ENCODE measurements around the gene CIZ1.
"Not testable (repeated sequence)": the region's sequence is repeated elsewhere in the genome, so short reads cannot be mapped to it uniquely, and the experiment has no call there.

The CIZ1 gene

DNA sequence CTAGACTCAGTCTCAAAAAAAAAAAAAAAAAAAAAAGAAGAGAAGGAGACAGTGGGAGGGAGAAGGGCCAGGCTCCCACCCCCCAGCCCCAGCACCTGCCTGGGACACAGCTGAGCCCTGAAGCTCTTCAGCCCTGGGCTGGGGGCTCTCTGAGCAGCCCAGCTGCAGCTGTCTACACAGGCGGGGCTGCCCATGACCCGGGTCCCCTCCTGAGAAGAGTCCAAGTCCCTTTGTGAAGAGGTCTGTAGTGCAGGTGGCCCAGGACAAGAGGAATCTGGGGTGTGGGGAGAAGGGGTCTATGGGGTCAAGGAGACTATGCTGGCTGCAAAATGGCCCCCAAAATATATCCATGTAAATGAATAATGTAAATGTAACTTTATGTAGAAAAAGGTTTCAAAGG lies 48.8 kb downstream of the CIZ1 start:
- no peak for DNase-seq

- no peak for DNase-seq
These were observed 49.3 kb downstream of the CIZ1 start for GRCh38 chr9:128142061-128142460.

GRCh38 chr9:128141604-128142003 lies 49.8 kb downstream of the CIZ1 start:
- DNase-seq = no peak

DNA sequence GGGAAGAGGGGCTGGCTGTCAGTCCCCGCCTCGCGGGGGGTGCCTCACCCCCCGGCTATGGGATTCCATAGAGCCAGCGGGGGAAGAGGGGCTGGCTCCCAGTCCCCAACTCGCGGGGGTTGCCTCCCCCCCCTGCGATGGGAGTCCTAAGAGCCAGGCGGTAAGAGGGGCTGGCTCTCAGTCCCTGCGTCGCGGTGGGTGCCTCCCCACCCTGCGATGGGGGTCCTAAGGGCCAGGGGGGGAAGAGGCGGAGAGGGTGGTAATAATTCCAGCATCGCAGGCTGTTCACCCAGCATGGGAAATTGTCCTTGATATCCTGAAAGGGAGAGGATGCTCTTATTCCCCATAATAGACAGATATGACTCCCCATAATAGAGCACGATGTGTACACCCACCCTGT lies 51.8 kb downstream of the CIZ1 start:
- no peak for DNase-seq

GRCh38 chr9:128138001-128138400 lies 53.4 kb downstream of the CIZ1 start:
- DNase-seq = no peak

DNA sequence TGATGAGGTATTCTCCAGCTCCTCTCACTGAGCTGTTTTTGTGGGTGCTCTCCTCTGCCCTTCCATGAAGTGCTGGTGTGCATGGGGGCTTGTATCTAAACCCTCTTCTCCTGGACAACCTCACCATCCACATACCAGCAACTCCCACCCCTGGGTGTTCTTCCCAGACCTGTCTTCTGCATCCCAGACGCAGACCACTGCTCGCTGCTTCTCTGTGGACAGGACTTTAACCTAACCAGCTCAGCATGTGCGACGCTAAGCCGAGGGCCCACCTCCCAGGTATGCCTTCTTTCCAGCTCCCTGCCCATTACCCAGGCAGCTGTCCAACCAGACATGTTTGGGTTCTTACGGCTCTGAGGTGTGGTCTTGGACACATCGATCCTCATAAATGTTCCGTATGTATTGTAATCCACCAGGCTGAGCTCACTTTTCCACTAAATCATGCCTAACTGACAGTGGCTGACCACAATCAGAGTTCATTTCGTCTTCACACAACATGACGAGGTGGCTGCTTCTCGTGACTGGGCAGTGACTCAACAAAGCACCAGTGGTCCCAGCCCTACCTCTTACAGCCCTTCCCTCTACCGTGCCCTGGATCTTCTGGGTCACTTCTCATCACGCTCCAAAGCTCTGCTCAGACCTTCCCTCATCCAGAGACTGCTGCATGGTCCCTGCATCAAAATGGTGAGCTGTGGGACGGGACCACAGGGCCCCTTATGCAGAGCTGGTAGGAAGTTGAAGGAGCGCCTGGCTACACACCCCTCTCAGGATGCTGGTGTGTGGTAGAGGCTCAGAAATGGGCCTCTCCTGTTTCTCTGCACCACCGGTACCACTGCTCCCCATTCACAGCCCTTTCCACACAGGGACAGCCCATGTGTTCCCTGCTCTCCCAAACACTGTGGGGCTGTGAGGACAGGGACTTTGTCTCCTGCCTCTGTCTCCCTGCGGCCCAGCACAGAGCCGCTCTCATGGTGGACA lies 54.3 kb downstream of the CIZ1 start:
- DNase-seq = no peak

- DNase-seq = not testable (repeated sequence)
These were observed 55.8 kb downstream of the CIZ1 start for GRCh38 chr9:128135561-128135960.

DNA sequence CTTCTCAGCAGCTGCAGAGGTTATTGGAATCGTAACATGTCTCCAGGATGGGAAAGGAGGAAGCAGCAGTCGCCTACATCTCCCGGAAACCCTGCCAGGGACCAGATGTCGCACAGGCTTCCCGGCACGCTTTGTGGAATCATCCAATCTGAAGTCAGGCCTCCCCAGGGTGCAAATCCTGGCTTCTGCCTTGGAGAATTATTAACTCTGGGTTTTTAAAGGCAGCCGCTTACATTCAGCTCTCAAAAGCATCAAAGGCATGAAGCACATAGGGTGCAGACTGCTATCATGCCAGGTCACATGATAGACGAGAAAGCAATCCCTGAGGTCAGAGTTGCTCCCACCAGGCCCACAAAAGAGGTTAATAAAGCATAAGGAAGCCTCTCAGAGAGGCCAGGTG lies 59.2 kb downstream of the CIZ1 start:
- DNase-seq = not testable (repeated sequence)

- not testable (repeated sequence) for DNase-seq
These were observed 60.0 kb downstream of the CIZ1 start for GRCh38 chr9:128131346-128131745.

GRCh38 chr9:128130651-128131050 lies 60.7 kb downstream of the CIZ1 start:
- DNase-seq = not testable (repeated sequence)

DNA sequence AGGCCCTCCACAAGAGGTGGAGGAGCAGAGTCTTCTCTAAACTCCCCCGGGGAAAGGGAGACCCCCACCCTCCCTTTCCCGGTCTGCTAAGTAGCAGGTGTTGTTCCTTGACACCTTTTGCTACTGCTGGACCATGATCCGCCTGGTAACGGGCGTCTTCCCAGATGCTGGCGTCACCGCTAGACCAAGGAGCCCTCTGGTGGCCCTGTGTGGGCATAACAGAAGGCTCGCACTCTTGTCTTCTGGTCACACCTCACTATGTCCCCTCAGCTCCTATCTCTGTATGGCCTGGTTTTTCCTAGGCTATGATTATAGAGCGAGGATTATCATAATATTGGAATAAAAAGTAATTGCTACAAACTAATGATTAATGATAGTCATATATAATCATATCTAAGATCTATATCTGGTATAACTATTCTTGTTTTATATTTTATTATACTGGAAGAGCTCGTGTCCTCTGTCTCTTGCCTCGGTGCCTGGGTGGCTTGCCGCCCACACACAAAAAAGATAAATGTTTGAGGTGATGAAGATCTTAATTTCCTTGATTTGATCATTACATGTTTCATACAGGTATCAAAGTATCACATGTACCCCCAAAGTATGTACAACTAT lies 61.3 kb downstream of the CIZ1 start:
- peak; percentile 33 to 53 for DNase-seq

DNA sequence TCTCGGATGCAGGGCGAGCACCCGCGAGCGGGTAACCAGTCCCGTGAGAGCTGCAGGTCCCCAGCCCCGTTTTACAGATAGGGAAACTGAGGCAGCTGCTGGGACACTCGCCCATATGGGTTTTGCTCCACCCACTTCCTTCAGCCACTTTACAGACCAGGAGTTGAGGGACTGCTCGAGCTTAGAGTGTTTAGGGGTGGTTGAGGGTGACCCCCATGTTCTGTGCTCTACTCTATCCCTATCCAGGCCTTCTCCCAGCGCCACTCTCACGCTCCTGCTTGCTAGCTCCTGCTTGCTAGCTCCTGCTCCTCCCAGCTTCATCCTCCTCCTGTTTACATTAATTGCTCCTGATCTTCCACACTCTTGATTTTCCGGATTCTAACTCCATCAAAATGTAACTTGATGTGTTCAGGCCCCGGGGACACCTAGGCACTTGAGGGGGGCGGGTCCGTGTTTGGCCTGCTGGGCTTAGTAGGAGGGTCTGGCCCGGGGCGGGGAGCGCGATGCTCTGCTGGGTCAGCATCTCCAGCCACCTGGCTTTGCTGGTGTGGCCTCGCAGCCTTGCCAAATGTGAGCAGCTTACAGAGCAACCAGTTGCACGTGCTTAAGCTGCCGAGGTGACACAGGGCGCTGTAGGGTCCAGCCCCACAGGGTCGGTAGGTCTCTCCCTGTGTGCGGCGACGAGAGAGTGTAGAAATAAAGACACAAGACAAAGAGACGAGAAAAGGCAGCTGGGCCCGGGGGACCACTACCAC lies 62.4 kb downstream of the CIZ1 start:
- no peak for DNase-seq

DNA sequence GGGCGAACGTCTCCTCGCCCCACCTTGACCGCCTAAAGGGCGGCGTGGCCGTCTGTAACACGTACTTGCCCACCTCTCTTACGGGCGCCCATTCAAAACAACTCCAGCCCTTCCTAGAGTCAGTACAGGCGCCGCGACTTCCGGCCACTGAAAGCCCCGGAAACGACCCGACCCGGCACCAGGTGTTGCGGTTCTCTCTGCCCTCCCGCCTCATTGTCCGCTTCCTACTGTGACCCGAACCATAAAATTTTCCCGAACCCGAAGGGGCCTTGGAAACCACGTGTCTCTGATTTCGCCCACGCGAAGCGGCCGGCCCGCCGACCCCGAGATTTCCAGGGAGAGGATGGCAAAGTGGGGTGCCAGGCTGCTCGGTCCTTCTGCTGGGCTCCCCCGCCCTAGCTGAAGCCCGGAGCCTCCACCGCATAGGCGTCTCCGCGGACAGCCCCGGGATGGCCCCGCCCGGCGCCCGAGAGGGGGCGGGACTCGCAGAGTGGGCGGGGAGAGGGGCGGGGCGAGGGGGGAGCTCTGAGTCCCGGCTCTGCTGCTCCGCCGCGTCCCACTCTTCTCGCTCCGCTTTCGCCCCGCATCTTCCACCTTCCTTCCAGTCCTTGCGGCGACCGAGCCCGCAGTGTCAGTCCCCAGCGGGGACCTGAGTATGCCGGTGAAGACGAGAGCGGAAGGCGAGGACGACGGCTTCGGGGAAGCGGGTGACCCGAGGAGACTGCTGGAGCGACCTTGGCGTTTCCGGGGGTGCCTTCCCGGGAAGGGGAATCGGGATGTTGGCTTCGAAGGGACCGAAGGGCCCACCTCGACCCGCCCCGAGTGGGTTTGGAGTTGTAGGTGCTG lies 63.2 kb downstream of the CIZ1 start:
- peak; percentile 83 to 84 for DNase-seq

- peak; percentile 81 to 84 for DNase-seq
These were observed 63.8 kb downstream of the CIZ1 start, which contains the start of gene PTGES2 for GRCh38 chr9:128127568-128127989. TSS of gene PTGES2 (minus strand) at chr9:128127729. CDS start at chr9:128127717, 12 bp downstream.

- DNase-seq = no peak
These were observed 65.6 kb downstream of the CIZ1 start for GRCh38 chr9:128125580-128126354.

DNA sequence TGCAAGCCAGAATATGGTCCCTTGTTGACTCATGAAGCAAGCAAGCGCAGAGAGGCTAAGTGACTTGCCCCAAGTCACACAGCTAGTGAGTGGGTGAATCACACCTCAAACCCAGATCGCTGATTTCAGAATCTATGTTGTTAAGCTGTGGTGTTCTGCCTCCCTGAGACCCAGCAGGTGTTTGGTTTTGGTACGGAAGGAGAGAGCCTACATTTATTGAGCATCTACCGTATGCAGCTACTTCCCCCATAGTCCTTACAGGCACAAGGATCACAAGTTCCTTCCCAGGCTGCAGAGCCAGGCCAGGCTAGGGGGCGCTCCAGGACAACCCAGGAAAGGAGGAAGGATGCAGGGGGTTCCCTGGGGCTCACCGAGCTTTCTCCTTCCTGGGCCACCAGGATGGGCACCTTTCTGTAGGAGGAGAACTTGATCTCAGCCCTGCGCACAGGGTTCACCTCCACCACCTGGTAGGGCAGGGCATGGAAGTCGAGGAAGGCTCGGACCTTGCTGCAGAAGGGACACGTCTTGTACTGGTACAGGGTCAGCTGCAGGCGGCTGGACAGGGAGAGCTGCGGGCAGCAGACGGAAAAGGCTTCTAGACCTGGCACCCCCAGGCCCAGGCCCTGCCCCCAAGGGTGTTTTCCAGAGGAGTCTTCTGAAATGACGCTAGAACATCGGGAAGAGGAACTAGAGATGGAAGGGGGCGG lies 66.3 kb downstream of the CIZ1 start:
- DNase-seq = peak; percentile 28 to 42

- DNase-seq = no peak
These were observed 66.9 kb downstream of the CIZ1 start for GRCh38 chr9:128124451-128124850.

DNA sequence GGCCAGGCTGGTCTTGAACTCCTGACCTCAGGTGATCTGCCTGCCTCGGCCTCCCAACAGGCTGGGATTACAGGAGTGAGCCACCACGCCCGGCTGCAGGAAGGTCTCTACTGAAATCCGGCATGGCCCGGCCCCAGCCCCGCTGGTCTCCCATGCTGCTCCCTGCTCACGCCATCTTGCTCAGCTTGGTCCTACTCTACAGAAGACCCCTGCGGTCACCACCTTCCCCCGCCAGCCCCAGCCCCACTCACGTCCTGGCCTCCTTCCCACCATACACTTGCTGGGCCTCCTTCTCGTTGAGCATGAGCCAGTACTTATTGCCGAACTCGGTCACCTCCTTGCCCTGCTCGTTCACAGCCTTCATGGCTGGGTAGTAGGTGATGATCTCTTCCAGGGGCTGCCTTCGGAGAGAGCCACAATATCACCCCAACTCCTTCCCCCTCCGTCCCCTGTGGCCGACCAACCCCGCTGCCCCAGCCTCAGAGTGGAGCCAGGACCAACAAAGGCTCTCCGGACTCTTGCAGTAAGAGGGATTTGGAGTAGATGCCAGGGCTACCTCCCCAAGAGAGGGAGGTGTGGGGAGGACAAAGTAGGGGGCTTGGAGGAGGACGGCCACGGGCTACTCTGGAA lies 67.8 kb downstream of the CIZ1 start:
- no peak for DNase-seq

GRCh38 chr9:128122809-128123175 lies 68.6 kb downstream of the CIZ1 start:
- no peak for DNase-seq

All from activated CD4-positive, alpha-beta T cell treated with anti-CD3 and anti-CD28 coated beads for 4 hours (primary cell).